ENCODE measurements around the gene TADA2B.

The TADA2B gene

GRCh38 chr4:7105276-7105675 is 62.1 kb downstream of the TADA2B start:
- TF ChIP-seq CTCF (IDR thresholded peaks at IDR 0.05) (no peak), ZFX (IDR thresholded peaks at IDR 0.05; ENCODE audit: borderline replicate concordance) (no peak)
- no peak overlapping the region for H3K27ac ChIP-seq

GRCh38 chr4:7107166-7107905 is 64.2 kb downstream of the TADA2B start:
- no peak overlapping the region for H3K27ac ChIP-seq

More at GRCh38 chr4:7107166-7107905, 64.2 kb downstream of the TADA2B start:
- no peak for TF ChIP-seq ZFX (IDR thresholded peaks at IDR 0.05; ENCODE audit: borderline replicate concordance)
- no peak for TF ChIP-seq CTCF (IDR thresholded peaks at IDR 0.05)
